ENCODE results near the gene DIAPH1.

DIAPH1 gene

DNA sequence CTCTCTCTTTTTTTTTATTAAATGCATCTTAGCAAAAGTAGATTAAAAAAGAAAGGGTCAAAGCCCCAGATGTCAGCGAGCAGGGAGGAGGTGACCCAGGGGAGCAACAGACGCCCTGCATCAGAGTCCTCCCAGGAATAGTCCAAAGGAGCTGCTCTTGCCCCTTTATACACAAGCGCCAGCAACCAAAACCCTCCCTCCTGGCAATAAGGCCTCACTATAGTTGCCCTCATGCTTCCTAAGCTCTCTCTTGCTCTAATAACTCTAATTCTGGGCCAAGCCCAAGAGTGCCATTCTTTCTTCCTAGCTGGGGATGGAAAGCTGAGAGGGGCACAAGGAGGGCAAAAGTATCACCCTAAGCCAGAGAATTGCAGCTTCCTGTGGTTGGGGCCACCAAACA lies 103.7 kb downstream of the DIAPH1 start:
- H3K27ac ChIP-seq, result no peak overlapping the region
- TF ChIP-seq, protein P1, sequence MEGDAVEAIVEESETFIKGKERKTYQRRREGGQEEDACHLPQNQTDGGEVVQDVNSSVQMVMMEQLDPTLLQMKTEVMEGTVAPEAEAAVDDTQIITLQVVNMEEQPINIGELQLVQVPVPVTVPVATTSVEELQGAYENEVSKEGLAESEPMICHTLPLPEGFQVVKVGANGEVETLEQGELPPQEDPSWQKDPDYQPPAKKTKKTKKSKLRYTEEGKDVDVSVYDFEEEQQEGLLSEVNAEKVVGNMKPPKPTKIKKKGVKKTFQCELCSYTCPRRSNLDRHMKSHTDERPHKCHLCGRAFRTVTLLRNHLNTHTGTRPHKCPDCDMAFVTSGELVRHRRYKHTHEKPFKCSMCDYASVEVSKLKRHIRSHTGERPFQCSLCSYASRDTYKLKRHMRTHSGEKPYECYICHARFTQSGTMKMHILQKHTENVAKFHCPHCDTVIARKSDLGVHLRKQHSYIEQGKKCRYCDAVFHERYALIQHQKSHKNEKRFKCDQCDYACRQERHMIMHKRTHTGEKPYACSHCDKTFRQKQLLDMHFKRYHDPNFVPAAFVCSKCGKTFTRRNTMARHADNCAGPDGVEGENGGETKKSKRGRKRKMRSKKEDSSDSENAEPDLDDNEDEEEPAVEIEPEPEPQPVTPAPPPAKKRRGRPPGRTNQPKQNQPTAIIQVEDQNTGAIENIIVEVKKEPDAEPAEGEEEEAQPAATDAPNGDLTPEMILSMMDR (conservative IDR thresholded peaks at IDR 0.05), result no peak
- no peak for TF ChIP-seq ZFX (IDR thresholded peaks at IDR 0.05)

DNA sequence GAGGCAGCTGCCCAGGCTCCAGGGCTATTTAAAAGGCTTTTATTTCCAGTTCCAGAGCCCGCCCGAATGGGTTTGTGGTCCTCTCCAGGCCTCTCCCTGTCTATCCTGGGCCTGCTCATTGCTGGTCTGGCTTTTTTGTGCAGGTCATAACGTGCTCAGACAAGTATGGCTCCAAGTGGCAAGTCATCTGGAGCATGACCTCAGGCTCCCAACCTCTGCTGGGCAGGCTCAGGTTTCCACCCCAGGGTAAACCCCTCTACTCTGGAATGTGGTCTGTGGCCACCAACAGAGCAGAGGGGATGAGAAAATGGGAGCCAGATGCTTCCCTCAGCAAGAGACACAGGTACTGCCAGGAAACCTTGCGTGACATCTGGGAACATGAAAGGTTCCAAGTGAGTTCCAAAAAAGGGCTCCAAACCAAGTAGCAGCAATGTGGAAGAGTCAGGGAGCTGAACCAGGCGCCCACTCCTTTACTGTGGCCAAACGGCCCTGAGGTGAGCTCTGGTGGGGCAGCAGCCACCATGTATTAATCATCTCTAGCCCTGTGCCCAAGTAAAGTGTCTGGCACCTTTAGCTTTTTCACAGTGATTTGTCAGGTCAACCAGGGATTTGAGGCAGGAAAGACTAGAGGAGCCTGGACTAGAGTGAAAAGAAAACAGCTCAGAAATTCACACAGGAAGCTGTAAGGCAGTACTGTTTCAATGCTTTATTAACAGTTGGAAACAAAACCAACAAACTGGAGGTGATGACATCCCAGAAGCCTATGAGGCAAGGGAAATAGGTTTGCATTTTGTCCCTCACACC lies 104.3 kb downstream of the DIAPH1 start:
- no peak for TF ChIP-seq ZFX (IDR thresholded peaks at IDR 0.05)
- TF ChIP-seq, protein P1 (conservative IDR thresholded peaks at IDR 0.05), result no peak
- H3K27ac ChIP-seq, result no peak overlapping the region

DNA sequence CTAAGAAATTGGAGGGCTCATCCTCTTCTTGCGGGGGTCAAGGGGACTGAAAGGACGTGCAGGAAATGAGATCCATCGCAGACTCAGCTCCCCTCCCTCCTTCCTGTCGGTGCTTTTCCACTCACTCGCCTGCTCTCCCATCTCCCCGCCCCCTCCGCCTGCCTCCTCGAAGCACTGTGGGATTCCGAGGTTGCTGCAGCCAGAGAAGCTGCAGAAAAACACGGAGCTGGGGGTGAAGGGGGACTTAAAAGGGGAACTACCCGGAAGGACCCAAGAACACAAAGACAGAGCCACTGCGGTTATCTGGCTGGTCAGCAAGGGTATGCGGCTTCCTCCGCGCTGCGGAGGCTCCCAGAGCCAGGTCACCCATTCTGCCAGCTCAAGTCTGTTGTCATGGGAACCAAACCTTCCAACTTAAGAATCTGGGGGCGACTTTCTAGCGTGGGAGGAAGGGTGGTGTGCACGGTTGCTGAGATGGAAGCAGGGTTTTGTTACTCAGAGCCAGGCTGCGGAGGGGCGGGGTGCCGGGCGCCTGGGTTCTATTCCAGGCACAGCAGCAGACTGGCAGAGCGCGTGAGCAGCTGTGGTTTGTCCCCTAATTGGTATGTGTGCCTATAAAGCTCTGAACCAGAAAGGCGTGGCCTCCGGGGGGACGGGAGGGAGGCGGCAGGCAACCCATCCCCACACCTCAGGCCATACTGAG lies 105.0 kb downstream of the DIAPH1 start:
- no peak for TF ChIP-seq ZFX (IDR thresholded peaks at IDR 0.05)
- TF ChIP-seq, protein P1 (conservative IDR thresholded peaks at IDR 0.05), result no peak
- H3K27ac ChIP-seq, result no peak overlapping the region

DNA sequence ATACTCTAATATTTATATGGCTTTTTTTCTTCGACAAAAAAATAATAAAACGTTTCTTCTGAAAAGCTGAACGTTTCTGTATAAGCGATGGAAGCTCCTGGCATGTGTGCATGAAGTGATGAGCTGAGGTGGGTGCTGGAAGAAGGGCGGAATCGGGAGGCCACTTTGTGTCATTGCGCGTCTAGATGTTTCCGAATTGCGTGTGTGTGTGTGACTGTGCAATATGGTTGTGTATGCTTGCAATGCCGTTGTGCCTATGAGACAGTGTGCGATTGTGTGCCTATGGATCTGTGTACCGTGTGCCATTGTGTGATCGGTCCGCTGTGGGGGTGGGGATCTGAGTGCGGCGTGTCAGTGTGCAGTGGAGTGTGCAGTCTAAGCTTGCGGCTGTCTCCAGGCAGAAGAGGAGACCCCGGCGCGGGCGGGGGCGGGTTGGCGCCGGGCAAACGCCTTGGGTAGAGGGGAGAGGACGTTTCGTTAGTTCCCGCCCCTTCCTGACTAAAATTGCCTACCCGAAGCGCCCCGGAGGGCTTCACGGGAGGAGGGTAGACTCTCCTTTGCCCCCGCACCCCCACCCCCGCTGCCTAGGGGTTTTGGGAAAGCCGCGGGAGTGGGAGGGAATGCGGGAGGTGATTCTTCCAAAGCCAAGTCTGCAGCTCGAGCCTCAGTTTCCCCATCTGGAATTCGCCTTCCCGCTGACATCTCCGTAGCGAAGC lies 105.7 kb downstream of the DIAPH1 start:
- no peak for TF ChIP-seq ZFX (IDR thresholded peaks at IDR 0.05)
- TF ChIP-seq, protein P1 (conservative IDR thresholded peaks at IDR 0.05), result no peak; the same call in 1 of the 2 replicates
- no peak overlapping the region for H3K27ac ChIP-seq

DNA sequence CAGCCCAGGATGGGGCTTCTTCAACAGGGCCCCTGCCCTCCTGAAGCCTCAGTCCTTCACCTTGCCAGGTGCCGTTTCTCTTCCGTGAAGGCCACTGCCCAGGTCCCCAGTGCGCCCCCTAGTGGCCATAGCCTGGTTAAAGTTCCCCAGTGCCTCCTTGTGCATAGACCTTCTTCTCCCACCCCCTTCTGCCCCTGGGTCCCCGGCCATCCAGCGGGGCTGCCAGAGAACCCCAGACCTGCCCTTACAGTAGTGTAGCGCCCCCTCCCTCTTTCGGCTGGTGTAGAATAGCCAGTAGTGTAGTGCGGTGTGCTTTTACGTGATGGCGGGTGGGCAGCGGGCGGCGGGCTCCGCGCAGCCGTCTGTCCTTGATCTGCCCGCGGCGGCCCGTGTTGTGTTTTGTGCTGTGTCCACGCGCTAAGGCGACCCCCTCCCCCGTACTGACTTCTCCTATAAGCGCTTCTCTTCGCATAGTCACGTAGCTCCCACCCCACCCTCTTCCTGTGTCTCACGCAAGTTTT lies 106.3 kb downstream of the DIAPH1 start:
- no peak overlapping the region for H3K27ac ChIP-seq
- TF ChIP-seq, protein P1 (conservative IDR thresholded peaks at IDR 0.05), result peak; percentile 91
- TF ChIP-seq ZFX (IDR thresholded peaks at IDR 0.05), result no peak

DNA sequence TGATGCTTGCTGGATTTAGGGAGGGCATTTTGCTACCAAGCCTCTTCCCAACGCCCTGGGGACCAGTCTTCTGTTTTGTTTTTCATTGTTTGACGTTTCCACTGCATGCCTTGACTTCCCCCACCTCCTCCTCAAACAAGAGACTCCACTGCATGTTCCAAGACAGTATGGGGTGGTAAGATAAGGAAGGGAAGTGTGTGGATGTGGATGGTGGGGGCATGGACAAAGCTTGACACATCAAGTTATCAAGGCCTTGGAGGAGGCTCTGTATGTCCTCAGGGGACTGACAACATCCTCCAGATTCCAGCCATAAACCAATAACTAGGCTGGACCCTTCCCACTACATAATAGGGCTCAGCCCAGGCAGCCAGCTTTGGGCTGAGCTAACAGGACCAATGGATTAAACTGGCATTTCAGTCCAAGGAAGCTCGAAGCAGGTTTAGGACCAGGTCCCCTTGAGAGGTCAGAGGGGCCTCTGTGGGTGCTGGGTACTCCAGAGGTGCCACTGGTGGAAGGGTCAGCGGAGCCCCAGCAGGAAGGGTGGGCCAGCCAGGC lies 107.0 kb downstream of the DIAPH1 start:
- no peak for TF ChIP-seq ZFX (IDR thresholded peaks at IDR 0.05)
- TF ChIP-seq, protein P1 (conservative IDR thresholded peaks at IDR 0.05), result no peak
- H3K27ac ChIP-seq, result no peak overlapping the region

Data from C4-2B (cell line).